GM23338 (cell line): ENCODE measurements around the gene GLYATL1B. TPM values are rescaled to one million over a fixed set of nuclear protein-coding genes. Genes with fewer than 3 reads are reported as not detected.
"Not testable (repeated sequence)": the region's sequence is repeated elsewhere in the genome, so short reads cannot be mapped to it uniquely, and the experiment has no call there.

Experiments
- ATAC-seq: fragments of 200-7000 bp; cut with Tn5 transposase; 3 replicates; pipeline ENCODE4 v1.9.1; 2020
- DNase-seq: peaks from one replicate; pipeline ENCODE4 v3.0.0-alpha.2; 2015; ENCODE audit warnings: low spot score
- H2AFZ ChIP-seq: fragments of 200-600 bp; sonication (generic); 2 replicates; pipeline ENCODE4 v1.8.0; 2016; ENCODE audit warnings: antibody characterized with exemption, mild to moderate bottlenecking, moderate library complexity
- H3F3A ChIP-seq: fragments of 200-600 bp; sonication (generic); replicated peaks from 2 replicates; pipeline ENCODE4 v1.8.0; 2017; ENCODE audit warnings: antibody characterized with exemption, mixed run types, low read depth
- H3K27ac ChIP-seq: fragments of 200-600 bp; sonication (generic); 2 replicates; pipeline ENCODE4 v1.6.1; 2016; ENCODE audit warnings: low read depth
- H3K27me3 ChIP-seq: fragments of 200-600 bp; sonication (generic); 2 replicates; pipeline ENCODE4 v1.8.0; 2016; ENCODE audit warnings: mild to moderate bottlenecking, mixed run types, moderate library complexity; ENCODE audit not compliant: insufficient read depth
- H3K36me3 ChIP-seq: fragments of 200-600 bp; sonication (generic); 2 replicates; pipeline ENCODE4 v1.8.0; 2016; ENCODE audit warnings: mild to moderate bottlenecking; ENCODE audit not compliant: insufficient read depth
- H3K4me1 ChIP-seq: fragments of 200-600 bp; sonication (generic); 2 replicates; pipeline ENCODE4 v1.8.0; 2016; ENCODE audit warnings: mild to moderate bottlenecking, moderate library complexity; ENCODE audit not compliant: insufficient read depth
- H3K4me2 ChIP-seq: fragments of 200-600 bp; sonication (generic); 2 replicates; pipeline ENCODE4 v1.7.1; 2017; ENCODE audit warnings: mixed run types
- H3K4me3 ChIP-seq: fragments of 200-600 bp; sonication (generic); 2 replicates; pipeline ENCODE4 v1.6.1; 2016; ENCODE audit warnings: mixed run types
- H3K79me2 ChIP-seq: fragments of 200-600 bp; sonication (generic); replicated peaks from 2 replicates; pipeline ENCODE4 v1.8.0; 2017; ENCODE audit warnings: mild to moderate bottlenecking; ENCODE audit not compliant: insufficient read depth
- H3K9me2 ChIP-seq: fragments of 200-600 bp; sonication (generic); 2 replicates; pipeline ENCODE4 v1.8.0; 2017; ENCODE audit not compliant: insufficient read depth
- H4K20me1 ChIP-seq: fragments of 200-600 bp; sonication (generic); replicated peaks from 2 replicates; pipeline ENCODE4 v1.8.0; 2017; ENCODE audit warnings: mild to moderate bottlenecking; ENCODE audit not compliant: insufficient read depth
- H3K27ac Mint-ChIP-seq: 2 replicates; pipeline ENCODE4 v1.8.0; 2020; ENCODE audit warnings: inconsistent platforms, mild to moderate bottlenecking, moderate library complexity, mixed read lengths
- H3K27me3 Mint-ChIP-seq: 3 replicates; pipeline ENCODE4 v1.8.0; 2022; ENCODE audit warnings: low read depth, mild to moderate bottlenecking, moderate library complexity, mixed read lengths, inconsistent platforms; ENCODE audit not compliant: insufficient read depth, poor library complexity
- H3K36me3 Mint-ChIP-seq: 3 replicates; pipeline ENCODE4 v1.8.0; 2021; ENCODE audit warnings: low read depth, mild to moderate bottlenecking, inconsistent platforms, moderate library complexity, mixed read lengths
- H3K4me1 Mint-ChIP-seq: 3 replicates; pipeline ENCODE4 v1.8.0; 2020; ENCODE audit warnings: mild to moderate bottlenecking, inconsistent platforms, mixed read lengths
- H3K4me3 Mint-ChIP-seq: 3 replicates; pipeline ENCODE4 v1.8.0; 2021; ENCODE audit warnings: moderate library complexity, mild to moderate bottlenecking, inconsistent platforms, mixed read lengths
- H3K9me3 Mint-ChIP-seq: 3 replicates; pipeline ENCODE4 v1.8.0; 2020; ENCODE audit warnings: moderate library complexity, mild to moderate bottlenecking, inconsistent platforms, mixed read lengths
- CREB1 ChIP-seq: fragments of 250-450 bp; sonication (Bioruptor Pico); IDR thresholded peaks from 2 replicates; pipeline ENCODE4 v1.5.0; 2020; ENCODE audit warnings: low read depth, mild to moderate bottlenecking, moderate library complexity
- ETS1 ChIP-seq: IDR thresholded peaks from 2 replicates; pipeline ENCODE4 v1.6.1; 2016; ENCODE audit warnings: antibody characterized with exemption
- EZH2 ChIP-seq: fragments of 200-600 bp; sonication (generic); IDR thresholded peaks from one replicate; pipeline ENCODE4 v1.8.0; 2017; ENCODE audit warnings: antibody characterized with exemption, mild to moderate bottlenecking, low read depth; ENCODE audit not compliant: unreplicated experiment
- EZH2phosphoT487 ChIP-seq: fragments of 200-600 bp; sonication (generic); IDR thresholded peaks from one replicate; pipeline ENCODE4 v1.8.1; 2018; ENCODE audit warnings: antibody characterized with exemption; ENCODE audit not compliant: unreplicated experiment
- JUNB ChIP-seq: IDR thresholded peaks from one replicate; pipeline ENCODE4 v1.6.1; 2016; ENCODE audit warnings: antibody characterized with exemption; ENCODE audit not compliant: unreplicated experiment
- NANOG ChIP-seq: IDR thresholded peaks from 2 replicates; pipeline ENCODE4 v1.6.1; 2016; ENCODE audit warnings: antibody characterized with exemption, borderline replicate concordance
- POLR2AphosphoS5 ChIP-seq: IDR thresholded peaks from 2 replicates; pipeline ENCODE4 v1.6.1; 2016; ENCODE audit warnings: antibody characterized with exemption, low read depth
- REST ChIP-seq: IDR thresholded peaks from one replicate; pipeline ENCODE4 v1.6.1; 2018; ENCODE audit warnings: antibody characterized with exemption; ENCODE audit not compliant: unreplicated experiment
- ZNF114 ChIP-seq: fragments of 250-450 bp; sonication (Bioruptor Pico); IDR thresholded peaks from 2 replicates; pipeline ENCODE4 v1.5.0; 2020; ENCODE audit warnings: mild to moderate bottlenecking, moderate library complexity
- ZNF331 ChIP-seq: fragments of 250-450 bp; sonication (Bioruptor Pico); IDR thresholded peaks from 2 replicates; pipeline ENCODE4 v1.5.0; 2020; ENCODE audit warnings: low read depth, mild to moderate bottlenecking, moderate library complexity
- long read RNA-seq: library from polyadenylated mRNA; unstranded; transcript quantifications from one replicate; pipeline ENCODE4 v2.0.0, GENCODE V29; 2020; ENCODE audit not compliant: unreplicated experiment
- polyA plus RNA-seq: library from polyadenylated mRNA; unstranded; fragments of >200 nt; fragmentation: Nextera tagmentation; extraction: Ambion mirVana; gene quantifications from 2 replicates; pipeline ENCODE4 v1.2.1, GENCODE V29; 2016
- total RNA-seq: library from RNA; depleted of rRNA; stranded (reverse); fragments of >200 nt; shearing (Covaris generic); gene quantifications from 2 replicates; pipeline ENCODE4 v1.2.3, GENCODE V29; 2014; rRNA removed

GLYATL1B gene
- 0.90 TPM in 1 of 2 replicates, not detected in the other for total RNA-seq
- polyA plus RNA-seq: 0.27 TPM in 1 of 2 replicates, not detected in the other
- long read RNA-seq: 0 reads

GRCh38 chr11:59086007-59086406, at the start of gene GLYATL1B:
TSS of gene GLYATL1B (plus strand) at chr11:59086307. CDS start at chr11:59086307, 0 bp downstream.
- H3K4me3 Mint-ChIP-seq, H3K27ac Mint-ChIP-seq, H3K27me3 Mint-ChIP-seq: not testable (repeated sequence)

GRCh38 chr11:59036542-59036941, 49.6 kb upstream of the GLYATL1B start:
- H3K9me3 Mint-ChIP-seq, H3K79me2 ChIP-seq, H4K20me1 ChIP-seq, H3K27me3 ChIP-seq, H2AFZ ChIP-seq, H3K4me2 ChIP-seq, H3K27ac ChIP-seq, H3K4me1 ChIP-seq, DNase-seq, H3K4me3 Mint-ChIP-seq, H3K9me2 ChIP-seq, H3K4me1 Mint-ChIP-seq, H3K36me3 ChIP-seq, H3K27me3 Mint-ChIP-seq, H3K27ac Mint-ChIP-seq, ATAC-seq, H3K36me3 Mint-ChIP-seq, H3K4me3 ChIP-seq, H3F3A ChIP-seq: not testable (repeated sequence)

More at GRCh38 chr11:59086007-59086406, at the start of gene GLYATL1B:
- H3K4me3 ChIP-seq, H3K4me1 ChIP-seq, H4K20me1 ChIP-seq, H3K4me2 ChIP-seq, H3K9me3 Mint-ChIP-seq, ATAC-seq, H2AFZ ChIP-seq, H3K27me3 ChIP-seq, H3K9me2 ChIP-seq, H3F3A ChIP-seq, H3K79me2 ChIP-seq, H3K27ac ChIP-seq, DNase-seq, H3K36me3 Mint-ChIP-seq, H3K4me1 Mint-ChIP-seq, H3K36me3 ChIP-seq: not testable (repeated sequence)

GRCh38 chr11:59037434-59037833, 48.7 kb upstream of the GLYATL1B start:
- not testable (repeated sequence) for H3K4me1 ChIP-seq, ATAC-seq, H3F3A ChIP-seq, H2AFZ ChIP-seq, H3K36me3 Mint-ChIP-seq, H3K27me3 ChIP-seq, H3K4me1 Mint-ChIP-seq, H3K27ac ChIP-seq, H3K36me3 ChIP-seq, H3K4me3 Mint-ChIP-seq, H4K20me1 ChIP-seq, DNase-seq, H3K9me2 ChIP-seq, H3K4me2 ChIP-seq, H3K9me3 Mint-ChIP-seq, H3K79me2 ChIP-seq, H3K27me3 Mint-ChIP-seq, H3K27ac Mint-ChIP-seq, H3K4me3 ChIP-seq

- ATAC-seq (no peak), DNase-seq (no peak)
- Histone ChIP-seq H3K4me1 (no peaks in the 10 kb centered on the region), H3K4me2 (no peak overlapping the region), H3K27ac (no peak overlapping the region), H3K36me3 (no peaks in the 10 kb centered on the region), H3F3A (no peaks in the 10 kb centered on the region), H3K27me3 (no peaks in the 10 kb centered on the region), H2AFZ (no peak overlapping the region), H4K20me1 (no peaks in the 10 kb centered on the region), H3K79me2 (no peaks in the 10 kb centered on the region), H3K9me2 (no peaks in the 10 kb centered on the region; the same call in 1 of the 2 replicates), H3K4me3 (no peak overlapping the region)
- no peaks in the 10 kb centered on the region; the same call in 2 of the 3 replicates for H3K4me1 Mint-ChIP-seq
- peaks cover 3% of the 10 kb centered on the region for H3K27me3 Mint-ChIP-seq
- H3K4me3 Mint-ChIP-seq: no peak overlapping the region
- no peaks in the 10 kb centered on the region for H3K36me3 Mint-ChIP-seq
- no peaks in the 10 kb centered on the region for H3K9me3 Mint-ChIP-seq
- no peak overlapping the region for H3K27ac Mint-ChIP-seq
- TF ChIP-seq JUNB: no peak
- no peak for TF ChIP-seq REST
- TF ChIP-seq EZH2phosphoT487: no peak
- TF ChIP-seq POLR2AphosphoS5: no peak
- TF ChIP-seq ZNF114 (CRISPR knock-in tag): no peak
- TF ChIP-seq CREB1 (CRISPR knock-in tag): no peak
- TF ChIP-seq ETS1: no peak
- no peak for TF ChIP-seq NANOG
- no peak for TF ChIP-seq ZNF331 (CRISPR knock-in tag)
- no peak for TF ChIP-seq EZH2
These were observed 45.5 kb upstream of the GLYATL1B start for GRCh38 chr11:59040607-59041006.
